ENCODE results near the gene PSME3IP1.

DNA sequence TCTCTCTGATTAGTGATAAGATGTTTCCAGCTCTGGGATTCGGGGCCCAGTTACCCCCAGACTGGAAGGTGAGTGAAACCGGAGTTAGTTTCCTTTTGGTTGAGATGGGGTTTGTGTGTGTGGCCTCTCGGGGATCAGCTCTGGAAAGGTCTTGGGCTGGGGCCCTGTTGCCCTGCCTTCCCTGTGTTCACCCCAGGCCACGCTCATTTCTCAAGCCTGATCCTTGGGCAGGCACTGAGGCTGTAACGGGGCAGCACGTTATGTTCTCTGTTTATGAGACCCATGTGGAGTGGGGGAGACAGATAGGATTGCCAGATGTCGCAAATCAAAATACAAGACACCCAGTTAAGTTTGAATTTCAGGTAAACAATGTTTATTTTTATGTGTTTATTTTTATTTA lies 58.0 kb downstream of the PSME3IP1 start:
- TF ChIP-seq POLR2AphosphoS5 (IDR thresholded peaks at IDR 0.05): no peak
- TF ChIP-seq POLR2A (IDR thresholded peaks at IDR 0.05): no peak
